HuH-7 (cell line): ENCODE measurements around the gene GPR132.
"Not testable (repeated sequence)": the region's sequence is repeated elsewhere in the genome, so short reads cannot be mapped to it uniquely, and the experiment has no call there.

ENCODE experiments used
- DNase-seq: peaks from one replicate; pipeline ENCODE4 v3.0.0; 2011; ENCODE audit warnings: low spot score

Gene GPR132

DNA sequence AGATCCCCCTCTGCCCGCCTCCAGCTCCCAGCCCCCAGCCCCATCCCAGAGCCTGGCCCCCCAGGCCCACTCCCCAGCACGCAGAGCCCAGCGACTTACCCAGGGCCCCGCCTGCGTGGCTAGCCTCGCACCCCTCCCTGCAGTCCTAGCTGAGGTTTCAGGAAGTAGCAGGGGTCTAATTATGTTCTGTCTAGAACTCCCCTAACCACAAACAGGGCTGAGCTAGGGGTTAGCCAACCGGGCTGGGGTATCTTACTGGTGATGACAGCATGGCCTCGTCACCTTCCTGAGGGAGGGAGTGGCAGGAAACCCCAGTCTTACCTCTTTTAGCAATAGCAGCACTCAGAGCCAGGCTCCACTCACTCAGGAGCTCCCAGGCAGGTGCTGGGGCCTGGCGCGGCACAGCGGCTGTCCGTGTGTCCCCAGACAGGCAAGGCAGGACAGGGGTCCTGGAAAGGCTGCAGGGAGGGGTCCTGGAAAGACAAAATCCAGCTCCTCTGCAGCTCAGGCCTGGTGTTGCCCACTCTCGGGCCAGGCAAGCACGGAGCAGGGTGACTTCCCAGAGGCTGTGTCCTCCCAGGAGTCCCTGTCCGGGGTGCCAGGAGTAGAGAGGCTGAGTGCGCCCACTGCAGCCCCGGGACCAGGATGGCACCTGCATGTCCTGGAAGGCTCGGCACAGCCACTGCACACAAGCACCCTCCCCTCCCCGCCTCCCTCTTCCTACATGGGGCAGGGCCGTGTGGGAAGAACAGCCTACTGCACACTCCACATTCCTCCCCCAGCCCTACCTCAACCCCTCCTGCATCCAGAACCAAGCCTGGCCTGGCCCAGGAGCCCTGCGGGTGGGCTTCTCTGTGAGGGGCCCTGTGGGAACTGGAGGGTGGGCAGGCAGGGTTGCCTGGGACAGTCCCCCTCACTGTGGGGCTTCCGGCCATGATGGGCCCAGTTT, at the start of gene GPR132:
GPR132 (minus strand) TSS at position 151 of the 949 bp plus-strand sequence. CDS start 10,010 bp downstream, outside the sequence.
- DNase-seq: no peak

- DNase-seq: not testable (repeated sequence)
Observed at GRCh38 chr14:105109243-105109642, 44.0 kb upstream of the GPR132 start.

DNA sequence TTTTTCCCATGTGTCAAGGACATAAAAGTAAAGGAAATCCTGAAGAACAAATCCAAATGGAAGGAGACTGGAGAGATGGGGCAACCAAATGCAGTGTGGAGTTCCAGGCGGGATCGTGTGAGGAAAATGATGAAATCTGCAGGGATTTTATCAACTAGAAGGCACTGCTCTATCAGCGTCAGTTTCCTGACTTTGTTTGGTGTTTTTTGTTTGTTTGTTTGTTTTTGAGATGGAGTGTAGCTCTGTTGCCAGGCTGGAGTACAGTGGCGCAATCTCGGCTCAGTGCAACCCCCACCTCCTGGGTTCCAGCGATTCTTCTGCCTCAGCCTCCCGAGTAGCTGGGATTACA, 43.3 kb upstream of the GPR132 start:
- DNase-seq: no peak

GRCh38 chr14:105107781-105108515, 42.7 kb upstream of the GPR132 start:
- DNase-seq: no peak

GRCh38 chr14:105107351-105107750, 42.1 kb upstream of the GPR132 start:
- DNase-seq: no peak

DNA sequence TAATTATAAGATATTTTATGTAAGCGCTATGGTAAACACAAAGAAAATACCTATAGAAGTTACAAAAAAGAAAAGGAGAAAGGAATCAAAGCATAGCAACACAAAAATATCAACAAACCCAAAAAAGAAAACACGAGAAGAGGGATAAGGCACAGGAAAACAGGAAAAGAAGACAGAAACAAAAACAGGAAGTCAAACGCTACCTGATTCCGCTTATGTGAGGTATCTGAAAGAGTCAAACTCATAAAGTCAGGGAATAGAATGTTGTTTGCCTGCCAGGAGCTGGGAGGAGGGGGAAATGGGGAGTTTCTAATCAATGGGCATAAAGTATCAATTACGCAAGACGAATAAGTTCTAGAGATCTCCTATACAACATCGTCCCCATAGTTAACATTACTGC, 39.9 kb upstream of the GPR132 start:
- no peak for DNase-seq

DNA sequence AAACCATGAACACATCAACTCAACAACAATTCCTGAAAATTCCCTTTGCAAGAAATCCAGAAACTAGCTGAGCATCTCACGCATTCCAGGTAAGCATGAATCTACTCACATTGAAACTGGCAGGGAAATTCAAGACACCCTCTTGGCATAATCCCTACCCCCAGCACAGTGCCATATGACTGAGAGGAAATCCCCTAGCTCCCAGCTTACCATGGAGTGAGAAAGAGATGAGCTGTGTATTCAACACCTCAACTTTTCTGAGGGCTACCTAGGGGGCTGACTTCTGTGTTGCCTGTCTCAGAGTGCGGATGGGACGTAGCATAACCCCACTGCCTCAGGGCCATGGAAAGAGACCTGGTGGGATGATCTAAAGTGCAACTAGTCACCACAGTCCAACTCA, 37.7 kb upstream of the GPR132 start:
- no peak for DNase-seq

DNA sequence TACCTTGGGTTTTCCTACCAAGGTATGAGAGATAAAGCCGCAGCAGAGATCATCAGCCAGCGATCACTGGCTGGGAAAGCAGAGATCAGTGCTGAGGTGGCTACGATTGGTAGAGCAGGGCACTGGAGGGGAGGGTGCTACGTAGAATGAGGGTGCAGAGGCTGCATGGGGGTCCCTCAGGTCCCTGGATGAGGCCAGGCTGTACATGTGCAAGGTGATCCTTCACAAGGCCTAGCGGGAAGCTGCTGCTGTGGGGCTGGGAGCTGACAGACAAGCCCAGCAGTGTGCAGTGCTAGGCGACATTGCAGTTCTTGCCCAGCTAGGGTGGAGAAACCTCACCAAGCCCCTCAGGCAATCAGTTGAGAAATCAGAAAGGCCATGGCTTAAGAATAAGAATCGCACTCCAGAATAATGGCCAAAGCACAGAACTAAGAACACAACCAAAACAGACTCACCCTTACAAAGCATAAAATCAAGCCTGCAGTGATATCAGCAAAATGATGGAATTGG, 37.2 kb upstream of the GPR132 start:
- no peak for DNase-seq

DNA sequence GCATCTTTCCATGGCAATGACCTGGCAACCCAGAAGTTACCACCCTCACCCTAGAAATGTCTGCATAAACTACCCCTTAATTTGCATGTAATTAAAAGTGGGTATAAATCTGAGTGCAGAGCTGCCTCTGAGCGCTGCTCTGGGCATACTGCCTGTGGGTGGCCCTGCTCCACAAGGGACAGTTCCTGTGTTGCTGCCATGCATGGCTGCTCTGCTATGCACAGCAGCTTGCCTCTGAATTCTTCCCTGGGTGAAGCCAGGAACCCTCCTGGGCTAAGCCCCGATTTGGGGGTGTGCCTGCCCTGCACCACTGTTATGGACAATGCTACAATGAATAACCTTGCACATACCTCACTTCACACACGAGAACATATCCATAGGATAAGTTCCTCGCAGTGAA, 35.7 kb upstream of the GPR132 start:
- no peak for DNase-seq

DNA sequence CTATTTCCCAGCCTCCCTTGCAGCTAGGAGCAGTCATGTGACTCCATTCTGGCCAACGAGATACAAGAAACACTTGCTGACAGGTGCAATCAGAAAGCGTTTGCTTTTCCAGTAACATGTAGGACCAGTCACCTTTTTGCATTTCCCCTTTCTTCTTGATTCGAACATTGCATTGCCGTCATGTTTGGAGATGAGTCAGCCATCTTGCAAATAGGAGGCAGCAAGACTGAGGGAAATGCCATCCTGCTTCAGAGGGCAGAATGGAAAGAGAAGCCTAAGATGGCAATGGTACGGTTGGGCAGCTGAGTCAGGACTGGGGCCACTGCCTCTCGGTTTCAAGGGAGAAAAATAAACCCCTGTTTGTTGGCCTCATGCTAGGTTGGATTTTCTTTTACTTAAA, 34.5 kb upstream of the GPR132 start:
- DNase-seq: no peak

- DNase-seq: no peak
Observed at GRCh38 chr14:105098316-105098715, 33.1 kb upstream of the GPR132 start.

- DNase-seq: no peak
Observed at GRCh38 chr14:105097794-105098127, 32.5 kb upstream of the GPR132 start.

GRCh38 chr14:105096206-105096875, 31.1 kb upstream of the GPR132 start:
- no peak for DNase-seq

GRCh38 chr14:105095236-105095805, 30.1 kb upstream of the GPR132 start:
- no peak for DNase-seq

GRCh38 chr14:105094193-105094907, 29.1 kb upstream of the GPR132 start:
- DNase-seq: no peak

DNA sequence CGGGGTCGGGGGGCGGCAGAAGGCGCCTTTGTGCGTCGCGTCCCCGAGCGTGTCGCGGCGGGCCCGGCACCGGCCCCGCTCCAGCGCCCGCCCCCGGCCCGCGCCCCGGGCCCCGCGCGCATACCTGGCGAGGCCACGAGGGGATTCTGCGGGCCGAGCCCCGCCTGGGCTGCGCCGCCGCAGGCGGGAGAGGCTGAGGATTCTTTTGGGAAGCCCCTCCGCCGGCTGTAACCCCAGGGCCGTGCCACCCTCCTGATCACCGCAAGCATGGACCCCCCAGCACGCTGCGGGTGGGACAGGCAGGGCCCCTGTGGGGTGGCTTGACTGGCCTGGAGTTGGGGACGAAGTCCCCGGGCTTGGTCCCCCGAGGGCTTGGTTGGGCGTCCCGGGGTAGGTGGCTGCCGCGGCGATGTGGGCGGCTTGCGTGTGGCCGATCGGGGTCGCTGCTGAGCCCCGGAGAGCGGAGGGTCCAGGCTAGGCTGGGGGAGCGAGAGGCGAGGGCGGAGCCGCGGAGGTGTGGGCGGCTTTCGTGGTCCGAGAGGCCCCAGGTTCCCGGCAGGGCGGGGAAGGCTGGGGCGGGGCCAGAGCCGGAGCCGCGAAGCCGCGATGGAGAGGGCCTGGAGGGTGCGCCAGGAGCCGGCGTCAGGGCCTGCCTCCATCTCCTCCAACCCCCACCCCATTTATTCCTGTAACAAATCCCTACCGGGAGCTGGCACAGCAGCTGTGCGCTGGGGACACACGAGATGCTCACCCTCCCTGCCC, 28.4 kb upstream of the GPR132 start:
- peak; percentile 93 for DNase-seq

- DNase-seq: peak; percentile 65
Observed at GRCh38 chr14:105093038-105093430, 27.8 kb upstream of the GPR132 start.

GRCh38 chr14:105092171-105093037, 27.2 kb upstream of the GPR132 start:
- no peak for DNase-seq

DNA sequence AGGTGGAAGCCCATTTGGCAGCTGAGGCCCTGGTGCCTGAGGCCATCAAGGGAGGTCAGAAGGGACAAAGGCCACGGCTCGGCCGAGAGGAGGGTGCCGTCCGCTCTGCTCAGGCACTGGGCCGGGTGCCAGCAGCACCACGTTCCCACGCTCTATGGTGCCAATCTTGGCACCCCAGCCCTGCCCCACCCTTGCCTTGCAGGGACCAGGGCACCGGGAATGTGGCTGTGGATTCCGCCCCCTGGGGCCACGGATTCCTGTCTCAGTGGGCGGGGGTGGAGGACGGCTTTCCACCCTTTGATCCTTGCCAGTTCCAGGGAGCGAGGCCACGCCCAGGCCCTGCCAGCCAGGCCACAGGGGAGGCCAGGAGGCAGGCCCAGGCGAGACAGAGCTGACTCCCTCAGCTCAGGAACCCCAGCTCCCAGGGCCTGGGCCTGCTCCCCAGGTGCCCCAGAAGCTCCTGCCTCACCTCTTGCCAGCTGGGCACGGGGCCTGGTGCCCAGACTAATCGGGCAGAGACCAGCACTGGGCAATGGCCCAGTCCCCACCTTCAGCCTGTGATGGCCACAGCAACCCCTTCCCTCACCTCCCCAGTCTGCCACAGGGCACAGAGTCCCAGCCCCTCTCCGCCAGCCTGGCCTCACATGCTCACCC, 26.4 kb upstream of the GPR132 start:
- no peak for DNase-seq
